HG03196 (cell line): Measurements from ENCODE around the gene FAM162B.
"Not testable (repeated sequence)": the region's sequence is repeated elsewhere in the genome, so short reads cannot be mapped to it uniquely, and the experiment has no call there.

ENCODE experiments used
- ATAC-seq: cut with Tn5 transposase; IDR thresholded peaks from one replicate; pipeline ENCODE4 v1.9.1; 2021; ENCODE audit not compliant: unreplicated experiment

Gene FAM162B

GRCh38 chr6:116730513-116730912 is 35.0 kb downstream of the FAM162B start:
- ATAC-seq: no peak

GRCh38 chr6:116726947-116727346 is 38.6 kb downstream of the FAM162B start:
- no peak for ATAC-seq

- no peak for ATAC-seq
These were observed 50.8 kb downstream of the FAM162B start for GRCh38 chr6:116714761-116715160.

- no peak for ATAC-seq
These were observed 51.2 kb downstream of the FAM162B start for GRCh38 chr6:116714296-116714695.

- ATAC-seq: no peak
These were observed 59.6 kb downstream of the FAM162B start for GRCh38 chr6:116705917-116706316.

GRCh38 chr6:116703888-116704287 is 61.6 kb downstream of the FAM162B start:
- not testable (repeated sequence) for ATAC-seq
